ENCODE measurements around the gene ETFA. TPM values are rescaled to one million over a fixed set of nuclear protein-coding genes. Genes with fewer than 3 reads are reported as not detected.

The ETFA gene
- total RNA-seq, 1 donor from 2014 or later: 107 TPM

- Mint-ChIP-seq H3K4me3 (no peak overlapping the region), H3K27ac (no peak overlapping the region), H3K9me3 (no peaks in the 10 kb centered on the region), H3K27me3 (ENCODE audit: low read depth) (no peaks in the 10 kb centered on the region), H3K36me3 (peaks cover 4% of the 10 kb centered on the region), H3K4me1 (peaks cover 38% of the 10 kb centered on the region)
- DNase-seq (ENCODE audit: low spot score in 2 of 2, unreplicated experiment in 2 of 2): peak; percentile 62 to 73
- no peak for TF ChIP-seq CTCF (IDR thresholded peaks at IDR 0.05; ENCODE audit: unreplicated experiment)
Measured at GRCh38 chr15:76206325-76206976, 104.8 kb downstream of the ETFA start.

GRCh38 chr15:76204916-76205460 is 106.3 kb downstream of the ETFA start:
- H3K27ac Mint-ChIP-seq: no peak overlapping the region
- H3K36me3 Mint-ChIP-seq: peaks cover 2% of the 10 kb centered on the region
- no peak overlapping the region for H3K4me3 Mint-ChIP-seq
- no peak for DNase-seq (ENCODE audit: low spot score in 2 of 2, unreplicated experiment in 2 of 2)
- peaks cover 34% of the 10 kb centered on the region for H3K4me1 Mint-ChIP-seq
- H3K9me3 Mint-ChIP-seq: no peaks in the 10 kb centered on the region
- no peaks in the 10 kb centered on the region for H3K27me3 Mint-ChIP-seq (ENCODE audit: low read depth)
- TF ChIP-seq CTCF (IDR thresholded peaks at IDR 0.05; ENCODE audit: unreplicated experiment): no peak

- H3K9me3 Mint-ChIP-seq: no peaks in the 10 kb centered on the region
- H3K27me3 Mint-ChIP-seq (ENCODE audit: low read depth): no peaks in the 10 kb centered on the region
- peak in 1 of 2 experiments; percentile 26 for DNase-seq (ENCODE audit: low spot score in 2 of 2, unreplicated experiment in 2 of 2)
- no peak overlapping the region for H3K4me3 Mint-ChIP-seq
- H3K36me3 Mint-ChIP-seq: peaks cover 2% of the 10 kb centered on the region
- TF ChIP-seq CTCF (IDR thresholded peaks at IDR 0.05; ENCODE audit: unreplicated experiment): no peak
- H3K4me1 Mint-ChIP-seq: peaks cover 27% of the 10 kb centered on the region
- H3K27ac Mint-ChIP-seq: no peak overlapping the region
Measured at GRCh38 chr15:76204109-76204845, 107.0 kb downstream of the ETFA start.

GRCh38 chr15:76203346-76204108 is 107.7 kb downstream of the ETFA start:
- Mint-ChIP-seq H3K9me3 (no peaks in the 10 kb centered on the region), H3K27me3 (ENCODE audit: low read depth) (no peaks in the 10 kb centered on the region), H3K4me1 (peaks cover 22% of the 10 kb centered on the region), H3K36me3 (peaks cover 2% of the 10 kb centered on the region), H3K4me3 (no peak overlapping the region), H3K27ac (no peak overlapping the region)
- no peak for TF ChIP-seq CTCF (IDR thresholded peaks at IDR 0.05; ENCODE audit: unreplicated experiment)
- DNase-seq (ENCODE audit: low spot score in 2 of 2, unreplicated experiment in 2 of 2): peak in 1 of 2 experiments; percentile 34

- Mint-ChIP-seq H3K36me3 (peaks cover 2% of the 10 kb centered on the region), H3K9me3 (no peaks in the 10 kb centered on the region), H3K27me3 (ENCODE audit: low read depth) (no peaks in the 10 kb centered on the region), H3K4me3 (no peak overlapping the region), H3K27ac (no peak overlapping the region), H3K4me1 (peaks cover 19% of the 10 kb centered on the region)
- no peak for DNase-seq (ENCODE audit: low spot score in 2 of 2, unreplicated experiment in 2 of 2)
- no peak for TF ChIP-seq CTCF (IDR thresholded peaks at IDR 0.05; ENCODE audit: unreplicated experiment)
Measured at GRCh38 chr15:76201536-76202255, 109.6 kb downstream of the ETFA start.
